Right ventricle myocardium superior (tissue), 1 donor: ENCODE data around the gene B3GNT7. TPM values are rescaled to one million over a fixed set of nuclear protein-coding genes. Genes with fewer than 3 reads are reported as not detected.

Experiments
- ATAC-seq: fragments of 200-7000 bp; cut with Tn5 transposase; one replicate; pipeline ENCODE4 v1.9.1; 2020; ENCODE audit warnings: mild to moderate bottlenecking; ENCODE audit not compliant: poor library complexity
- DNase-seq: peaks from one replicate; pipeline ENCODE4 v3.0.0-alpha.2; 2020
- intact Hi-C: fragments of 100-400 bp; cut with DNase I; formaldehyde crosslinking; loops from one replicate; pipeline ENCODE4 v1.11.2; 2022
- microRNA-seq: library from miRNA; unstranded; fragments of <30 nt; microRNA quantifications from one replicate; pipeline ENCODE4 v1.2.0, GENCODE V29; 2020
- total RNA-seq: library from RNA; stranded (reverse); fragmentation: NEBNext Ultra II Directional; extraction: Animal tissue kit (Norgen Biotek cat#: 25700); gene quantifications from one replicate; pipeline ENCODE4 v1.2.1, GENCODE V29; 2021
- donor health status: DM: no; HTN: yes; CAD: no; lungs with severe emphysema.

The B3GNT7 gene
- total RNA-seq, 1 donor from 2014 or later = 7.7 TPM

- DNase-seq (no peak), ATAC-seq (no peak)
- intact Hi-C loops = no loop called here
These were observed 41.4 kb downstream of the B3GNT7 start for GRCh38 chr2:231436957-231437356.

DNA sequence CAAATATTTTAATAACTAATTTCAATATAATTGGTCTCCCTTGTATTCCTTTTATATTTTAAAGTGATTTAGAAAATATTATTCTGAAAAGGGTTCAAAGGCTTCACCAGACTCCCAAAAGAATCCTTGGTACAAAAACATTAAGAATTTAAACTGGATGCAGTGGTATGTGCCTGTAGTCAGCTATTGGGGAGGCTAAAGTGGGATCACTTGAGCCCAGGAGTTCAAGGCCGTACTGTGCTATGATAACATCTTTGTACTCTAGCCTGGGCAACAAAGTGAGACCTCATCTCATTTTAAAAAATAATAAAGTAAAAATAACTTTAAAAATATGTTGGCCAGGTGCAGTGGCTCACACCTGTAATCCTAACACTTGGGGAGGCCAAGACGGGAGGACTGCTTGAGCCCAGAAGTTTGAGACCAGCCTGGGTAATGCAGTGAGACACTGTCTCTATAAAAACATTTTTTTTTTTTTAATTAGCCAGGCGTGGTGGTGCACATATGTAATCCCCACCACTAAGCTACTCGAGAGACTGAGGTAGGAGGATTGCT, 54.1 kb downstream of the B3GNT7 start:
- DNase-seq = no peak
- no peak for ATAC-seq
- intact Hi-C loops = loop anchor here (5.0 kb wide), 2 partner anchors 222 to 347 kb away; no protein-coding TSS in a partner anchor

DNA sequence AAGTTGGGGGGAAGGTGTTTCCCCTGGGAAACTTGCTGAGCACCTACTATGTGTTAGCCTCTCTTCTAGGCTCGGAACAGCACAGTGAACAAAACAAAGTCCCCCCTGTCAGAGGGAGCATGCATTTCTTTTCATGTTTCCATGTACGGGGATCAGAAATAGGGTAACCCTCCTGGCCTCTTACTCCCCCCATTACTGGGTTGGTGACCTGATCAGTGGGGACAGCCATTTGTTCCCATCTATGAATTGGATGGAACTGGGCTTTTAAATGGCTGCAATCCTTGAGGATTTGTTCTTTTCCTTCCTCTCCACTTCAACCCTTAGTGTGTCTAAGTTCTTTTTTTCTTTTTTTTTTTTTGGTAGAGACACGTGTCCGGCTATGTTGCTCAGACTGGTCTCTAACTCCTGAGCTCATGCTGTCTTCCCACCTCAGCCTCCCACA, 55.1 kb downstream of the B3GNT7 start:
- ATAC-seq (no peak), DNase-seq (no peak)
- intact Hi-C loops = loop anchor here (5.0 kb wide), 2 partner anchors 223 to 348 kb away; no protein-coding TSS in a partner anchor

Small RNA genes within 50 kb of the gene (microRNA-seq; reads per million reads assigned to microRNA genes)
- gene MIR4777 = not detected

Other genes starting within 250 kb of the B3GNT7 start
- 0.89 TPM for gene ARMC9, start 197.1 kb upstream of the B3GNT7 start, total RNA-seq
- gene NCL, start 68.8 kb downstream of the B3GNT7 start, total RNA-seq = 190 TPM
- 0.22 TPM for gene NMUR1, start 134.7 kb downstream of the B3GNT7 start, total RNA-seq
- gene TEX44, start 197.2 kb downstream of the B3GNT7 start, total RNA-seq = not detected